GM18499 (cell line): ENCODE data around the gene CER1.
"Not testable (repeated sequence)": the region's sequence is repeated elsewhere in the genome, so short reads cannot be mapped to it uniquely, and the experiment has no call there.

Experiments
- ATAC-seq: cut with Tn5 transposase; IDR thresholded peaks from one replicate; pipeline ENCODE4 v1.9.1; 2021; ENCODE audit warnings: moderate number of reproducible peaks; ENCODE audit not compliant: insufficient read depth, unreplicated experiment

CER1 gene

GRCh38 chr9:14719231-14719923, 3.2 kb downstream of the CER1 start:
- ATAC-seq, result no peak

GRCh38 chr9:14715102-14715501, 7.4 kb downstream of the CER1 start:
- no peak for ATAC-seq

- ATAC-seq, result no peak
Observed at GRCh38 chr9:14713187-14713767, 9.3 kb downstream of the CER1 start.

GRCh38 chr9:14710804-14711203, 11.7 kb downstream of the CER1 start:
- ATAC-seq, result no peak

- peak; percentile 63 for ATAC-seq
Observed at GRCh38 chr9:14706530-14707140, 15.9 kb downstream of the CER1 start.

- no peak for ATAC-seq
Observed at GRCh38 chr9:14705079-14705478, 17.5 kb downstream of the CER1 start.

GRCh38 chr9:14704281-14704680, 18.3 kb downstream of the CER1 start:
- ATAC-seq, result no peak

GRCh38 chr9:14702200-14702720, 20.3 kb downstream of the CER1 start:
- no peak for ATAC-seq

- ATAC-seq, result peak; percentile 43
Observed at GRCh38 chr9:14693251-14693861, 29.2 kb downstream of the CER1 start, which contains the start of gene ZDHHC21. TSS of gene ZDHHC21 (minus strand) at chr9:14693432. CDS start at chr9:14674340, 19,092 bp downstream.

GRCh38 chr9:14692470-14693250, 29.9 kb downstream of the CER1 start:
- ATAC-seq, result peak; percentile 9

GRCh38 chr9:14690948-14691730, 31.4 kb downstream of the CER1 start:
- ATAC-seq, result no peak

- no peak for ATAC-seq
Observed at GRCh38 chr9:14687042-14687719, 35.4 kb downstream of the CER1 start.

- no peak for ATAC-seq
Observed at GRCh38 chr9:14686168-14686567, 36.4 kb downstream of the CER1 start.

GRCh38 chr9:14682616-14683015, 39.9 kb downstream of the CER1 start:
- ATAC-seq, result not testable (repeated sequence)

- ATAC-seq, result no peak
Observed at GRCh38 chr9:14678776-14679175, 43.8 kb downstream of the CER1 start.

GRCh38 chr9:14677872-14678271, 44.7 kb downstream of the CER1 start:
- ATAC-seq, result no peak

- ATAC-seq, result no peak
Observed at GRCh38 chr9:14677396-14677795, 45.1 kb downstream of the CER1 start.

- no peak for ATAC-seq
Observed at GRCh38 chr9:14674630-14675029, 47.9 kb downstream of the CER1 start.

- ATAC-seq, result no peak
Observed at GRCh38 chr9:14671377-14671776, 51.2 kb downstream of the CER1 start.
